ENCODE results near the gene SOS2. TPM values are rescaled to one million over a fixed set of nuclear protein-coding genes. Genes with fewer than 3 reads are reported as not detected.

SOS2 gene
- total and polyA plus RNA-seq, 2 of the 4 experiments (the other 2 are of a cell fraction) = 6.3 to 10.9 TPM

DNA sequence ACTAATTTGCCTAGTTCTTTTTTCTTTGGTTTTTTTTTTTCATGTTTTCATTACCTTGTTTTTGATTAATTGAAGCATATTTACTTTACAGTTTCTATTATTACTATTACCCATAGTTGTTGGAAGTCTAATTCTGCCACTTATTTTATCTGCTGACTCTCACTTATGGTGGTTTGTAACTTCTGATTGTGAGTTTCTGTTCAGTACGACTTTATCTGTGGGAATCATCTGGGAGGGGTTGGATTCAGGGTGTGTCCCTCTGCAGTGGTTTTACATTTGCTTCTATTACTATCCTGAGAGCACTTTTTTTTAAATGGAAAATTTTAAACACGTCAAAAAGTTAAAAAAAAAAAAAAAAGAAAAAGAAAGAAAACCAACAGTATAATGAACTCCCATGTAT is 26.4 kb upstream of the SOS2 start:
- no CpG with 5 or more reads among the region's 2 CpGs for WGBS, 2 experiments (ENCODE audit: extremely low coverage in 2 of 2, insufficient read length in 1 of 2)
- no peaks in the 10 kb centered on the region for H4K20me1 ChIP-seq (ENCODE audit: insufficient read depth, low read length)
- ATAC-seq (ENCODE audit: low read depth) = no peak
- H4K5ac ChIP-seq (ENCODE audit: low read depth, low read length) = no peak overlapping the region
- H2BK120ac ChIP-seq (ENCODE audit: low read depth, low read length) = no peak overlapping the region
- H3K9me1 ChIP-seq (ENCODE audit: insufficient read depth, low read length) = no peaks in the 10 kb centered on the region
- TF ChIP-seq RAD21 (IDR thresholded peaks at IDR 0.05; ENCODE audit: low read length) (no peak), NFE2L2 (IDR thresholded peaks at IDR 0.05; ENCODE audit: low read depth, low read length) (no peak), BHLHE40 (IDR thresholded peaks at IDR 0.05; ENCODE audit: low read depth, low read length) (no peak), MXI1 (IDR thresholded peaks at IDR 0.05; ENCODE audit: borderline replicate concordance, low read depth, low read length) (no peak), CHD1 (IDR thresholded peaks at IDR 0.05; ENCODE audit: low read depth, low read length) (no peak), CEBPB (IDR thresholded peaks at IDR 0.05; ENCODE audit: low read depth, low read length) (no peak), FOS (IDR thresholded peaks at IDR 0.05; ENCODE audit: low read depth, low read length) (no peak)
- TF ChIP-seq, protein P1, sequence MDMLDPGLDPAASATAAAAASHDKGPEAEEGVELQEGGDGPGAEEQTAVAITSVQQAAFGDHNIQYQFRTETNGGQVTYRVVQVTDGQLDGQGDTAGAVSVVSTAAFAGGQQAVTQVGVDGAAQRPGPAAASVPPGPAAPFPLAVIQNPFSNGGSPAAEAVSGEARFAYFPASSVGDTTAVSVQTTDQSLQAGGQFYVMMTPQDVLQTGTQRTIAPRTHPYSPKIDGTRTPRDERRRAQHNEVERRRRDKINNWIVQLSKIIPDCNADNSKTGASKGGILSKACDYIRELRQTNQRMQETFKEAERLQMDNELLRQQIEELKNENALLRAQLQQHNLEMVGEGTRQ (IDR thresholded peaks at IDR 0.05; ENCODE audit: low read depth, low read length) = no peak
- TF ChIP-seq, protein P2, sequence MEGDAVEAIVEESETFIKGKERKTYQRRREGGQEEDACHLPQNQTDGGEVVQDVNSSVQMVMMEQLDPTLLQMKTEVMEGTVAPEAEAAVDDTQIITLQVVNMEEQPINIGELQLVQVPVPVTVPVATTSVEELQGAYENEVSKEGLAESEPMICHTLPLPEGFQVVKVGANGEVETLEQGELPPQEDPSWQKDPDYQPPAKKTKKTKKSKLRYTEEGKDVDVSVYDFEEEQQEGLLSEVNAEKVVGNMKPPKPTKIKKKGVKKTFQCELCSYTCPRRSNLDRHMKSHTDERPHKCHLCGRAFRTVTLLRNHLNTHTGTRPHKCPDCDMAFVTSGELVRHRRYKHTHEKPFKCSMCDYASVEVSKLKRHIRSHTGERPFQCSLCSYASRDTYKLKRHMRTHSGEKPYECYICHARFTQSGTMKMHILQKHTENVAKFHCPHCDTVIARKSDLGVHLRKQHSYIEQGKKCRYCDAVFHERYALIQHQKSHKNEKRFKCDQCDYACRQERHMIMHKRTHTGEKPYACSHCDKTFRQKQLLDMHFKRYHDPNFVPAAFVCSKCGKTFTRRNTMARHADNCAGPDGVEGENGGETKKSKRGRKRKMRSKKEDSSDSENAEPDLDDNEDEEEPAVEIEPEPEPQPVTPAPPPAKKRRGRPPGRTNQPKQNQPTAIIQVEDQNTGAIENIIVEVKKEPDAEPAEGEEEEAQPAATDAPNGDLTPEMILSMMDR (conservative IDR thresholded peaks at IDR 0.05; ENCODE audit: low read depth, low read length) = no peak
- TF ChIP-seq, protein P3, sequence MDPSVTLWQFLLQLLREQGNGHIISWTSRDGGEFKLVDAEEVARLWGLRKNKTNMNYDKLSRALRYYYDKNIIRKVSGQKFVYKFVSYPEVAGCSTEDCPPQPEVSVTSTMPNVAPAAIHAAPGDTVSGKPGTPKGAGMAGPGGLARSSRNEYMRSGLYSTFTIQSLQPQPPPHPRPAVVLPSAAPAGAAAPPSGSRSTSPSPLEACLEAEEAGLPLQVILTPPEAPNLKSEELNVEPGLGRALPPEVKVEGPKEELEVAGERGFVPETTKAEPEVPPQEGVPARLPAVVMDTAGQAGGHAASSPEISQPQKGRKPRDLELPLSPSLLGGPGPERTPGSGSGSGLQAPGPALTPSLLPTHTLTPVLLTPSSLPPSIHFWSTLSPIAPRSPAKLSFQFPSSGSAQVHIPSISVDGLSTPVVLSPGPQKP (IDR thresholded peaks at IDR 0.05; ENCODE audit: borderline replicate concordance, low read depth, low read length) = no peak
- no peak for DNase-seq
- no peak overlapping the region for H3K4me3 ChIP-seq (ENCODE audit: insufficient read depth, low read depth, low read length)
- ChIA-PET CTCF (no interaction called here), POLR2A (ENCODE audit: unreplicated experiment) (no interaction called here)
- in situ Hi-C loops (cut with MboI; ENCODE audit: low sequenced_read_pairs) = no loop called here
- H3K56ac ChIP-seq (ENCODE audit: extremely low read depth, insufficient read depth, low read length) = no peak overlapping the region
- H3K36me3 ChIP-seq (ENCODE audit: control insufficient read depth, insufficient read depth, low read length) = no peaks in the 10 kb centered on the region
- no peaks in the 10 kb centered on the region for H3K27me3 ChIP-seq (ENCODE audit: control insufficient read depth, insufficient read depth, low read length)
- H4K8ac ChIP-seq (ENCODE audit: low read depth in 2 of 2, low read length in 2 of 2) = no peak overlapping the region
- no peak overlapping the region for H3K4ac ChIP-seq (ENCODE audit: low read depth, low read length)
- H2BK5ac ChIP-seq (ENCODE audit: low read depth, low read length, poor library complexity, severe bottlenecking) = no peak overlapping the region
- H2AK9ac ChIP-seq (replicated peaks; ENCODE audit: low read depth, low read length, poor library complexity) = no peak overlapping the region
- dilution Hi-C loops (cut with HindIII; ENCODE audit: low sequenced_read_pairs, unreplicated experiment) = no loop called here
- no peaks in the 10 kb centered on the region for H3K9me3 ChIP-seq (ENCODE audit: control insufficient read depth, insufficient read depth, low read length)
- H2AFZ ChIP-seq (replicated peaks; ENCODE audit: low read length, poor library complexity) = no peak overlapping the region
- H3K14ac ChIP-seq (replicated peaks; ENCODE audit: low read depth, low read length) = no peak overlapping the region
- intact Hi-C loops (cut with micrococcal nuclease) = no loop called here
- H4K91ac ChIP-seq (ENCODE audit: insufficient read depth, low read depth, low read length) = no peak overlapping the region
- no peak overlapping the region for H3K23ac ChIP-seq (ENCODE audit: low read depth, low read length)
- H2AK5ac ChIP-seq (ENCODE audit: low read depth, low read length) = no peak overlapping the region
- H3K79me1 ChIP-seq (ENCODE audit: low read depth in 1 of 2, low read length in 2 of 2) = no peaks in the 10 kb centered on the region
- H3K4me1 ChIP-seq (ENCODE audit: control insufficient read depth, insufficient read depth, low read length) = no peaks in the 10 kb centered on the region
- no TSS peak for BruUV-seq (replicated peaks)
- H3K9ac ChIP-seq (ENCODE audit: low read depth, low read length) = no peak overlapping the region
- H3K18ac ChIP-seq (ENCODE audit: low read depth, low read length) = no peak overlapping the region
- H3K4me2 ChIP-seq (ENCODE audit: low read depth, low read length) = no peak overlapping the region
- no peak overlapping the region for H2BK20ac ChIP-seq (ENCODE audit: low read depth, low read length)
- H2BK15ac ChIP-seq (ENCODE audit: low read depth, low read length) = no peak overlapping the region
- no peak overlapping the region for H3K27ac ChIP-seq (ENCODE audit: insufficient read depth, low read length)
